ENCODE data around the gene SDK2.

DNA sequence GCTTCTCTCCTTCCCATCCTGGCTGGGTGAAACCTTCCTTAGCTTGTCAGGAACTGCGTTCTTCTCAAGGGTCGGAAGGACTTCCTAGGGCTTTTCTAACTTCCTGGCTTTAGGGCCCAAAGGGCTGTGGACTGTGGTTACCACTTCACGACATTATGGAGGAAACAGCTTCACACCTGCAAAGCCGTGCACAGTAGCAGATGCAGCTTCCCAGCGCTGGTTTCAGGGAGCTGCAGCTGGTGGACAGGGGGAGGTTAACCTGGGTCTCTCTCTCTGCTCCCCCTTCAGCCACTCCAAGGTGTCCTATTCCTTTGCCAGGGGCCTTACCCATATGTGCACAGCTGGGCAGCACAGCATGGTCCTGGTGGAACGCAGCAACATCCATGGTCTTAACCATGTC lies 176.6 kb downstream of the SDK2 start:
- TF ChIP-seq, protein P1, sequence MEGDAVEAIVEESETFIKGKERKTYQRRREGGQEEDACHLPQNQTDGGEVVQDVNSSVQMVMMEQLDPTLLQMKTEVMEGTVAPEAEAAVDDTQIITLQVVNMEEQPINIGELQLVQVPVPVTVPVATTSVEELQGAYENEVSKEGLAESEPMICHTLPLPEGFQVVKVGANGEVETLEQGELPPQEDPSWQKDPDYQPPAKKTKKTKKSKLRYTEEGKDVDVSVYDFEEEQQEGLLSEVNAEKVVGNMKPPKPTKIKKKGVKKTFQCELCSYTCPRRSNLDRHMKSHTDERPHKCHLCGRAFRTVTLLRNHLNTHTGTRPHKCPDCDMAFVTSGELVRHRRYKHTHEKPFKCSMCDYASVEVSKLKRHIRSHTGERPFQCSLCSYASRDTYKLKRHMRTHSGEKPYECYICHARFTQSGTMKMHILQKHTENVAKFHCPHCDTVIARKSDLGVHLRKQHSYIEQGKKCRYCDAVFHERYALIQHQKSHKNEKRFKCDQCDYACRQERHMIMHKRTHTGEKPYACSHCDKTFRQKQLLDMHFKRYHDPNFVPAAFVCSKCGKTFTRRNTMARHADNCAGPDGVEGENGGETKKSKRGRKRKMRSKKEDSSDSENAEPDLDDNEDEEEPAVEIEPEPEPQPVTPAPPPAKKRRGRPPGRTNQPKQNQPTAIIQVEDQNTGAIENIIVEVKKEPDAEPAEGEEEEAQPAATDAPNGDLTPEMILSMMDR (IDR thresholded peaks at IDR 0.05): no peak
- TF ChIP-seq POLR2A (IDR thresholded peaks at IDR 0.05): no peak

All from Peyer's patch (tissue), 4 donors.